Forelimb muscle (tissue), 1 donor: ENCODE results near the gene PARD3. TPM values are rescaled to one million over a fixed set of nuclear protein-coding genes. Genes with fewer than 3 reads are reported as not detected.
"Not testable (repeated sequence)": the region's sequence is repeated elsewhere in the genome, so short reads cannot be mapped to it uniquely, and the experiment has no call there.

Experiments used
- DNase-seq: peaks from one replicate; pipeline ENCODE4 v3.0.0-alpha.2; 2013; ENCODE audit warnings: low read depth
- polyA plus RNA-seq: library from polyadenylated mRNA; unstranded; fragments of 120-200 nt; gene quantifications from one replicate; pipeline ENCODE4 v1.2.1, GENCODE V29; 2013; ENCODE audit not compliant: insufficient read length

PARD3 gene
- polyA plus RNA-seq, 1 donor = 40.0 TPM

DNA sequence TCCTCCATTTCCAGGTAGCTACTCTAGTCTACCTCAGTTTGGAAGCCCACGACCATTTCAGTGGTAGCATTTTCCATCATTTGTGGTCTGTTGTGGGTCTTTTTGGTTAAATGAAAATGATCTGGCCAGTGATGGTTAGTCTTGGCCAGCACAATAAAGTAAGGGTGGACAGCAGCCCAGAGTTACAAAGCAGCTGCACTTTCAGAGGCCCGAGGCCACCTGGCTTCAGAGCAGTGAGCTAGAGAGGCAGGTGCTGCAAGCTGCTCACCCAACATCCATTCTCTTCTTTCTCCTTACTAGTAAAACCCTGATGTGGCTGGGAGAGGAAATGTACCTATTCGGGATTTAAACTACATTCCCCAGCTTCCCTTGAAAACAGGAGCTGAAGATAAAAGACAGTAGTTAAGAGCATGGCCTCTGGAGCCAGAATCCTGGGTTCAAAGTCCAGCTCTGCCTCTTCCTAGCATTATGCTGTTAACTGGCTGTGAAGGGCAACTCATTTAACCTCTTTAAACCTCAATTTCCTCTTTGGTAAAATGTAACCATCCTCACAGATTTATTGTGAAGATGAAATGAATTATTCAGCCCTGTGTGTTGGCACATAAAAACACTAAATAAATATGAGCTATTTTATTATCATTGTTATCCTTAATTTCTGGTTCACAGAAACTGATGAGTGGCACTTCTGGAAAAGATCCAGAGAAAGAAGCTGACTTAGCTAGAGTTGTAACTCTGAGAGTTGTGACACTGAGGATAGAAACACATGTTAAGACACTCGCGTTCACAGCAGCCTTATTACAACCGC, 517.4 kb downstream of the PARD3 start:
- no peak for DNase-seq

DNA sequence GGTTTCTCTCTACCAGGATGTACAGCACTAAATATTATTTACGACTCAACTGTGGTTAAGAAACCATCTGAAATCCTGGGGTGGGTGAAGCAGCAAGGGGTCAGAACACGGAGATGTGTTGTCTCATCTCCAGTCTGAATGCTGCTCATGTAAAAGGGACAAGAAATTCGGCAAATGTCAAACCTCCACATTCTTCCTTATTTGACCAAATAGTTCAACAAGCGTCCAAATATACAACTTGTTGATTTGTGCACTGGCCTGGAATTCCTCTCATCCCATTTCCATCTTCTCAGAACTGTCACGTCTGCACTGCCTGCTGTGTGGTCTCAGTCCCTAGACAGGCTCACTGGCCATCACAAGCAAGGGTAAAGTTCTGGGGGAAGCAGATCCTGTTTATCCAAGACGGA, 520.0 kb downstream of the PARD3 start:
- DNase-seq = no peak

DNA sequence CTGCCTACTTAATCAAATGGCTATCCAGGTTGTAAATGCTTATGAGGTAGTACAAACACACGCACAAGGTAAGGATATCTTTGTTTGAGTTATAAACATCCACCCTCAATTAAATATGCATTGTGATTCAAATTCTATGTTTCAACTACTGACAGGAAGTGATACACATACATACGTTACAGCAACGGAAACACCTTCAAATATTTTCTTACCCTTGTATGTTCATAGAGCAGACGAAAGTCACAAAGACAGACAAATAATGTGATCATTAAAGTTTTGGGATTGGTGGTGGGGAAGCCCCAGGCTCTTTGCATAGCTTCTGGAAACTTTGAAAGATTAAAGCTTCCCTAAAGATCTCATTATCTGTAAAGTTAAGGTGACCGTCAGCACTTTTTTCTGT, 521.0 kb downstream of the PARD3 start:
- DNase-seq = no peak

DNA sequence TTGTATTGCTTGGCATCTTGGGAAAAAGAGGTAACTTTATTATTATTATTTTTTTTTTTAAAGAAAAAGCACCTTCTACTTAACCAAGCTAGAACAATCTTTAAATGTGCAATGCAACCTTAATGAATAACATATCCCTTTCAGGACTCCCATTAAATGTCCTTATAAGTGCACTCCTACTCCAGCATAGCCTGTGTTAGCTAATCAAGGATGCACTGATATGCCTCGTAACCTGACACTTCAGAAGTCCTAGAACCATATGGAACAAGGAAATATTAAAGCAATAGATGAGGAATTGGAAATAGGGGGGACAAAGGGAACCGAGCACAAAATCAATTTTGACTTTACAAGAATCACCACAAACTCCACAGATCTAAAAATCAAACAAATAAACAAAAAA, 522.4 kb downstream of the PARD3 start:
- DNase-seq = no peak

DNA sequence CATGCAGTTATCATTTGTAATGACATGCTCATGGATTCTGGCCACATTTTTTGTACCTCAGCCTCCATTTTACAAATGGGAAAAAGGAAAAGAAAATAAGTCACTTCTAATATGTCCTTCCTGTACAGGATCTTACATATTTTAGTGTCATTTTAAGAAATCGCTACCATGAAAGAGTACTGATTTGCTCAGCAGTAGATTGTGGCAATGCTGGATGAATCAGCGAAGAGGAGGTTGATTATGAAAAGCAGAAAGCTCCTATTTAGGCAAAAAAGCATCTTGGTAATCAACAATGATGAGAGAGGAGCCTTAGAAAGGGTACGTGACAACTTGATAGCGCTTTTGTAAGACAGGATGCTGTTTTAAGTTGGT, 522.9 kb downstream of the PARD3 start:
- DNase-seq = no peak

DNA sequence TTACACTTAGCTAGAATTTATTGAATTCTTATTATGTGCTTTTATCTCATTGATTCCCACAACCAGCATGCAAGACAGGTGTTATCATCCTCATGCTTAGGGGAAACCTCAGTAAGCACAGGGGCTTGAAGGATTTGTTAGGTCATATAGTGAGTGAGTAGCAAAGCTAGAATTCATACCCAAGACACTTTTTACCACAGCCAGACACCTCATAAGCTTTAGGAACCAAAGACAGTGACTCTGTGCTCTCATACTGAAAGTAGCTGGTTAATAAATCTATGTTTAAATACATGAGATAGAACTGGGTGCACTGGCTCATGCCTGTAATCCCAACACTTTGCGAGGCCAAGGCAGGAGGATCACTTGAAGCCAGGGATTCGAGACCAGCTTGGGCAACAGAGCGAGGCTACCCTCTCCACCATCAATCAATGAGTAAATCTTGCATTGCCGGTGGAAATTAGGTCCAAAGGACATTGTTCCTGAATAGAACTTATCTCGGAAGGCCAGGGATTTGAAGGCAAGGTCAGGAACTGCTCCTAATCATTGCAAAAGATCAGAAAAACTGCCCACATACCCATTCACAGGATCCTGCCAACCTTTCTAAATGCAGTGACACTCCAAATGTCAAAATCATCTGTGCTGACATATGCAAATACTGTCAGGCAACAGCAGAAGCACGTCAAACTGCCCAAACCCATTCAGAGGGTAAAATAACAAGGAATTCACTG, 523.5 kb downstream of the PARD3 start:
- DNase-seq = no peak

DNA sequence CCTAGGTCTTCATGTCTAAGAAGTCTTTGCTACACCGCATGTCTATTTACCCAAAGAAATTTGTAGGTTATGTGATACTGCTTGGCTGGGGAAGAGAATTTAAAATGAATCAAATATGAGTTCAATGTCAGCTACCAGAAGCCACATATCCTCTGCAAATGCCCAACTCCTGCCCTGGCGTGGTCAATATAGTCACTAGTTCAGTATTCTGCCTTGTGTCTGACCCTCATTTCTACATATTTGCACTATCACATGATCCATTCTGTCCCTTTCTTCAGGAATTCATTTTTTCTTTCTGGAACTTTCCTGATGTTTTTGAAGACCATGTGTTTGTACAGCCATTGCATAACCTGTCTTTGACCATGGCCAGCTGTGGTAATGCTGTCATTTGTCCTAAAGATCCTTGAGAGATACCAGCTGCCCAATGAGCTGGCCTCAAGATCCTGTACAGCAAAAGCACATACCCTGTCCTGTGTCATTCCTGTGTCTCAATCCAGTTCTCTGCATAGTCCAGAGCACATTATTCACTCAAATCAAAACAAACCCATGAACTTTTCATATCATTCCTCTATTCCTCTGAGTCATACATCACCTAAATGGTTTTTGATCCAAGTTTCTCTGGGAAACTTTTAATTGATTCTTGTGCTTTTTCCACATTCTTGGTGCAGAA, 524.5 kb downstream of the PARD3 start:
- DNase-seq = no peak

DNA sequence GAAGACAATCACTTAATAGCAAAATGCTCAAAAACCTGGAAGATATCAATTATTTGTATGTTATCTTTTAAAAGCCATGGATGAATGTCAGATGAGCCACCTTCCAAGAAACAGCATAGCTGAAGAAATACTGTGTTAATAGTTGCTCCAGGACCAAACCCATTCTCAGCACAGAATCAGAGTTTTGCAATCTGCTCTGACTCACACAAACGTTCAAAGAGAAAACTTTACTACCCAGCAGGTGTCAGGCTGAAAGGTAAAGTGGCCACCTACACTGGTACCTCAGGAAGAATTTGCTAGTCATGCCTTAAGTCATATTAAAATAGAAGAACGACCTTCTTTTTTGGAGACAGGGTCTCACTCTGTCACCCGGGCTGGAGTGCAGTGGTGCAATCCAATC, 526.5 kb downstream of the PARD3 start:
- no peak for DNase-seq

DNA sequence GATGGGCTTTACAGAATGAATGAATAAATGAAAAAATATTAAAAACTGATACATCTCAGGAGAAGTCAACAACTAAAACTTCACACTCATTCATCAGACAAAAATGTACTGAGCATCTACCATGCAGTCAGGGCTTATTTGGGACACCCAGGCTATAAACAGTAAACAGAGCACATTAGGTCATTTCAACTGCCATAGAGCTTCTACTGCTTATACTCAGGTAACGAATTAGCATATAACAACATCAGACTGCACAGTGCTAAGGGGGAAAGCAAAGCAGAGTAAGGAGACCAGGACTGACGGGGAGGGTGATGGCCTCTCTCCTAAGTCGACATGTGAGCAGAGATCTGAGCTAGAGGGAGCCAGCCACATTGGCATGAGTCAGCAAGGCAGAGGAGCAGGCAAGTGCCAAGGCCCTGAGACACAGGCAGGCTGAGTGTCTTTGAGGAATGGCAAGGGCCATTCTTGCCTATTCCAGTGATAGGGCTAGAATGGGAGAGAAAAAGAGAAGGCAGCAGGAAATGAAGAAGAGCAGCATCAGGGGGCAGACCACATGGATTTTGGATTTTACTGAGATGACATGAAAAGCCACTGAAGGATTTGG, 528.9 kb downstream of the PARD3 start:
- no peak for DNase-seq

DNA sequence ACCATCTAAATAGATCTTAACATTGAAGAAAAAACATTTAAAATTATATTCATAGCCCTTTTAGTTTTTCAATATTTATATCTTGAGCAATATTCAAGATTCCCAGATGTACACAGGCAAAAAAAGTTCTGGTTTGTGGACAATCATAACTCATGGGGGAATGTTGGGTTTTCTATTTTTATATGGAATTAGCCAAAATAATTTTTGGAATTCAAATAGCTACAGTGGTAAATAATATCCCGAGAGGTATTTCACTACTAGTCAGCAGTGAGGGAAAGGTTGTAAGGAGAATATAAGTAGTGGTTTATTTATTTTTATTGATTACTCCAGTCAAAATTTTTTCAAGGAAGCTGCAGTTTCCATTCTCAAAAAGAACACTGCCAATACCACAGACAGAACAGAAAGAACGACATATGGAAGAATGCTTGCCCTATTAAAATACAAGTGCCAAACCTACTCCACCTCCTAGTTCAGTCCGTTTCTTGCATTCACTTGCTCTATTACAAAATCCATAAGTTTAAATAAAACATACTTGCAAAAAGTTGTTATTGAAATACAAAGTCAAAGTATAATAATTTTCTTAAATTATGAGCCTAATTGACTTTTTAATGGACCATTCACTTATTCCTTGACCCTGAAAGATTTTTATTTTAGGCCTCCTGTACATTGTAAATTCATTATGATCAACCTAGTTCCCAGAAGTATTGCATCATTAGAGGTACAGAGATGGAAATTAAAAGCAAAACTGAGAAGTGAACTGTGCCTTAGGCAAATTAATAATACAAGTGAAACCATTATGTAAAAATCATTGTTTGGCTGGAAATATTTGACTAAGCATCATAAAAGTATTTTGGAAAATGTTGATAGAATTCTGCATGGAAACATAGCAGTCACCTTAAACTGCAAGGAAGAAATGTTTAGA, 533.2 kb downstream of the PARD3 start:
- DNase-seq = no peak

DNA sequence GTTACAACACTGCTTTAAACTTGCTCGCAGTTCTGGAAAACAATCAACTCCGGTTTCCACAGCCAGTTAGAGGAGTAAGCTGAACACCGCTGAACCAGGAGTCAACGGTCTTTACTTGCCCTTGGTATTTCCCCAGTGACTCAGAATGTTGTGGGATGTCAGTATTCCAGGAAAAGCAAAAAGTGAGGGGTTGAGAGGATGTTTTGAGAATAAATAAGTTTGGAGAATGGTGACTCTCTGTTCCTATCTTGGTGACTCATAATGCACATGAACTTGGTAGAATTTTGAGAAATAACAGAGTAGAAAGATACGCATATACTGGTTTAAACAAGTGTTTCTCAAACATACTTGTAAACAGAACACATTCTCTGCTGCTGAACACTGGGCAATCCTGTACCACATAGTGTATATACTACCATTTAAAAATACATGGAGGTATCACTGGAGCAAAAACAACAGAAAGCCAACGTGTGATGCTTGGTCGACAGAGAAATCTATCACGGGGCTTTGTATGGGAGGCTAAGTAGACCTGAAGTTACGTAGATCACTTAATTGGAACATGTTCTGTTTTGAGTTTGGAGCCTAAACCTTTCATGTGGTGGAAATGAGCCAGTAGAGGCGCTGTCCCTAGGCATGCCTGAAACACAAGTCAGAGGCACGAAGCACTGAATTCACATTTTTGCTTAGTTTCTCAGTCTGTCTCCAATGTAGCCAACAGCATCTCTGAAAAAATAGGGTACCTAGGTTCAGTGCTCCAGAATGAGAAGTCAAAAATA, 534.3 kb downstream of the PARD3 start:
- no peak for DNase-seq

DNA sequence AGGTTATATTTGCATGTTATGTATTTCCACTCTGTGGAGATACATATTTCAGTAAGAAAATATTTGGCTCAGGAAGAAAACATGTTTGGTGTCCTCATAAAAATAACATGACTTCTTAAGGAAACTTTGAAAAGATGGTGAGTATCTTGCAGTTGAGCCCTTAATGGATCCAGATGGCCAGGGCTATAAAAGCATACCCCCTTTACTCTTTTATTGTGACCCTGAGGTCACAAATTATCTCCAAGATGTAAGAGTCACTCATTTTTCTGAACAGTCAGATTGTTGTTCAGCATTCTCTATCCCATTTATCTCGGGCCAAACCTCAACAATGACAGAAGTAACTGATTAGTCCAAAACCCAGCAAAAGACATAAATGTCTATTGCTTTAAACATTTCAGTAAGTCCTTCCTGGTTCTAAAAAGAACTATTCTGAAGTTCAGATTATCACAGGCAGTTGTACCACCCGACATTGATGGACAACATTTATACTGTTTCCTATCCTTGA, 539.4 kb downstream of the PARD3 start:
- no peak for DNase-seq

DNA sequence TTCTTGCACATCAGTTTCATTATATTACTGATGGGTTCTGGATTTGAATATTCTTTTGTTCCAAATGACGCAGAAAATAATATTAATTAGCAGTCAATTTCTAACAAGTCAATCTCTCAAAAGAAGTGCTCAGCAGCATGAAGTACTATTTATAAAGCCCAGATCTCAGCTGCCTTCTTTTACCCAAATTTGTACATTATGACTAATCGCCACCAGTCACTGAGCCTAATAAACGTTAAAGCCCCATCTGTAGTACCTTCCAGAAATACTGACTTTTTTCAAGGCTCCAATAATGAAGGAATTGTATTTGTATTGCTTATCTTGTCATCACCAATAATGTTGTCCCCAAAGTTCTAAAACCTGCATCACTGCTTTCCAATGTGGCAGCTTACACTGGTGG, 540.2 kb downstream of the PARD3 start:
- no peak for DNase-seq

DNA sequence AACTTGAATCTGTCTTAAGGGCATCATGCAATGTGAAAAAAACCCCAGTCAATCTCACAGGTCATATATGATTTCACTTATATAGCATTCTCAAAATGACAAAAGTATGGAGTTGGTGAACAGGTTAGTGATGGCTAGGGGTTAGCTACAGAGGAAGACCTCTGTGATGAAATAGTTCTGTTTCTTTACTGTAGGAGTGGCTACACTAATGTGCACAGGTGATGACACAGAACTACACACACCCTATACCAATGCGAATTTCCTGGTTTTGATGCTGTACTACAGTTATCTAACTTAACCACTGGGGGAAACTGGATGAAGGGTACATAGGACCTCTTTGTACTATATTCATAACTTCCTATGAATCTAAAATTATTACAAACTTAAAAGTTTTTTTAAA, 541.8 kb downstream of the PARD3 start:
- no peak for DNase-seq

DNA sequence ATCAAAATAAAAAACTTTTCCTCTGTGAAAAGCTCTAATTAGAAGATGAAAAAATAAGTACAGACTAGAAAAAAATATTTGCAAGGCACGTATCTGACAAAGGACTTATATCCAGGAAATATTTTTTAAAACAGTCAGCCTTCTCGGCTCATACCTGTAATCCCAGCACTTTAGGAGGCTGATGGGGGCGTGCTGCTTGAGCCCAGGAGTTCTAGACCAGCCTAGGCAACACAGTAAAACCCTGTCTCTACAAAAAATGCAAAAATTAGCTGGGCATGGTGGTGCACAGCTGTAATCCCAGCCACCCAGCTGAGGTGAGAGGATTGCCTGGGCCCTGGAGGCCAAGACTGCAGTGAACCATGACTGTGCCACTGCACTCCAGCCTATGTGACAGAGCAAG, 542.8 kb downstream of the PARD3 start:
- DNase-seq = no peak

DNA sequence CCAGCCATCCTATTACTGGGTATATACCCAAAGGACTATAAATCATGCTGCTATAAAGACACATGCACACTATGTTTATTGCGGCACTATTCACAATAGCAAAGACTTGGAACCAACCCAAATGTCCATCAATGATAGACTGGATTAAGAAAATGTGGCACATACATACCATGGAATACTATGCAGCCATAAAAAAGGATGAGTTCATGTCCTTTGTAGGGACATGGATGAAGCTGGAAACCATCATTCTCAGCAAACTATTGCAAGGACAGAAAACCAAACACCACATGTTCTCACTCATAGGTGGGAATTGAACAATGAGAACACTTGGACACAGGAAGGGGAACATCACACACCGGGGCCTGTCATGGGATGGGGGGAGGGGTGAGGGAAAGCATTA, 546.7 kb downstream of the PARD3 start:
- not testable (repeated sequence) for DNase-seq

DNA sequence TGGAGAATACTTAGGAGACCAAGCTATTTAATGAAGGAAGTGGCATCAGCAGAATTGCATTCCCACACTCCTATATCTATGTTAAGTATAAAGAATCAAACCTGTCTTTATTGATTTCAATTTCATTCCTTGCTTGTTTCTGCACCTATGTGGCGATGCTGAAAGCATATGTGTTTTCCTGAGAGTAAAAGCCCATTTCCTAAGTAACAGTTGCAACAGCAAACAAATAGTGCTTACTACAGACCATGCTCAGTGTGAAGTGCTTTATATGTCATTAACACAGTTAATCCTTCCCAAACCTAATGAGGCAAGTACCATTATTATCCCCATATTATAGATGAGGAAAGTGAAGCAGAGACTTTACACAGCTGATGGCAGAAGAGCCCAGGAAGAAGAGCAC, 552.1 kb downstream of the PARD3 start:
- DNase-seq = no peak

DNA sequence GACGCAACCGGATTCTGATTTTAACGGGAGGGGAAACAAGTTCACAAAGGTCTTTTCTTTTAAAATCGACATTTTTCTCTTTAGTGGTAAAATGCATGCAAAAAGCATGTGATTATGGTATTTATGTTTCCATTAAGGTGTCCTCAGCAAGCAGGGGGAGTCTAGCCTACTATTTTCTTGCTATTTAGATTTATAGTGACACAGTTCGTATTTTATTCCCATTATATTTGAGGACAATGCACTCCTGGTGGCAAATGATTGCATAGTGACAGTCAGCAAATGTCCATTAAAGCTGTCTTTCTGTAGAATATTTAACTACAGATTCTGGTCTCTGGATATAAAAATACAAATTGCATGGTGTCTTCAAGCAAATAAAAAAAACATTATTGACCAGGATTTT, 554.2 kb downstream of the PARD3 start:
- DNase-seq = no peak

DNA sequence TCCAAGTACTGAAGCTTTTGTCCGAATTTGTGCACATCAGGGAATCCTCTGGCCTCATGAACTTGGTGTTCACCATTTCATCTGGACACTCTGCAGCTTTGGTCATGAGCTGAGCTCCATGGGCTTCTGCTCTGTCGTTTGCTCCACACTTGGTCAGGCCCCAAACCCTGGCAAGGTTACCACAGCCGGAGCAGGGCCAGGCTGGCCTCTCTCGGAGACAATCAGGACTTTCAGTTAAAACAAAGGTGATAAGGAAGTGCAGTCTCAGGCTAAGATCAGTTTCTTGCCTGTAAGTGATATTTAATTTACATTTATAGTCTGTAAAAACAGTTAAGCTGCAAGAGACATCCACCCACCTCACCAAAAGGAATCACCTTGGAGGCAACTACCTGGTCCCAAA, 558.9 kb downstream of the PARD3 start:
- DNase-seq = no peak

DNA sequence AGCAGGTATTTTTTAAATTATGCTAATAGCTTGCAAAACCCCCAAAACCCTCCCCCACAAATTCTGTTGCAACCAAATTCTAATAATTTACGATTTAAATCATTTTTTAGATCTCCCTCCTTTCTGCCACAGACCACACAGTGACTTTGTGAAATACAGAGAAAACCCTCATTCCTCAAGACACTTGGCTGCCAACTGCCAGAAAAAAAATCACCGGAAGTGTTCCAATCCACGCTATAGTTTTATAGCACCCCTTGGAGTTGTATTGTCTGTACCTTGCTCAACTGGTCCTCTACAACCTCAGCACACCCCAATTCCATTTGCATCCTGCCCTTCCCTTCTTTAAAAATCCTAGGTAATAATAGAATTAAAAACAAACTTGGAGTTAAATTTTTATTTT, 560.1 kb downstream of the PARD3 start:
- no peak for DNase-seq
